ENCODE results near the gene INF2. TPM values are rescaled to one million over a fixed set of nuclear protein-coding genes. Genes with fewer than 3 reads are reported as not detected.

INF2 gene
- total and polyA plus RNA-seq, 2 experiments from 2014 or later, result 36.7 to 75.5 TPM

GRCh38 chr14:104753528-104754212, 64.3 kb downstream of the INF2 start:
- H2AFZ ChIP-seq, result no peak overlapping the region

More at GRCh38 chr14:104753528-104754212, 64.3 kb downstream of the INF2 start:
- Mint-ChIP-seq H3K4me1 (peaks cover 17% of the 10 kb centered on the region), H3K27ac (peak overlapping the region; percentile 79), H3K4me3 (peak overlapping the region; percentile 86), H3K36me3 (ENCODE audit: low read depth) (peaks cover 57% of the 10 kb centered on the region), H3K9me3 (peaks cover 27% of the 10 kb centered on the region), H3K27me3 (ENCODE audit: insufficient read depth, low read depth, poor library complexity) (peaks cover 29% of the 10 kb centered on the region)
- H3K36me3 ChIP-seq (ENCODE audit: insufficient read depth), result peaks cover 5% of the 10 kb centered on the region; the same call in 1 of the 2 replicates
- ATAC-seq (peak; percentile 4), DNase-seq (ENCODE audit: low spot score) (peak; percentile 44)
- H4K20me1 ChIP-seq (replicated peaks; ENCODE audit: insufficient read depth), result peaks cover 11% of the 10 kb centered on the region
- H3K27ac ChIP-seq (ENCODE audit: low read depth), result peak overlapping the region; percentile 86; the same call in 1 of the 2 replicates
- peaks cover 35% of the 10 kb centered on the region for H3K79me2 ChIP-seq (replicated peaks; ENCODE audit: insufficient read depth)
- peaks cover 6% of the 10 kb centered on the region; the same call in 1 of the 2 replicates for H3K4me1 ChIP-seq (ENCODE audit: insufficient read depth)
- H3K4me3 ChIP-seq, result peak overlapping the region; percentile 93
- no peaks in the 10 kb centered on the region for H3F3A ChIP-seq (replicated peaks; ENCODE audit: low read depth)
- no peaks in the 10 kb centered on the region for H3K9me2 ChIP-seq (ENCODE audit: insufficient read depth)
- no peak for TF ChIP-seq ZNF331 (CRISPR knock-in tag; IDR thresholded peaks at IDR 0.05; ENCODE audit: low read depth)
- no peak for TF ChIP-seq ZNF114 (CRISPR knock-in tag; IDR thresholded peaks at IDR 0.05)
- TF ChIP-seq NANOG (IDR thresholded peaks at IDR 0.05; ENCODE audit: borderline replicate concordance), result no peak
- TF ChIP-seq CREB1 (CRISPR knock-in tag; IDR thresholded peaks at IDR 0.05; ENCODE audit: low read depth), result no peak
- no peak for TF ChIP-seq EZH2 (IDR thresholded peaks at IDR 0.05; ENCODE audit: low read depth, unreplicated experiment)
- TF ChIP-seq CTCF (conservative IDR thresholded peaks at IDR 0.05; ENCODE audit: low read depth in 2 of 2), result no peak
- TF ChIP-seq EZH2phosphoT487 (IDR thresholded peaks at IDR 0.05; ENCODE audit: unreplicated experiment), result no peak
- TF ChIP-seq, protein P1, sequence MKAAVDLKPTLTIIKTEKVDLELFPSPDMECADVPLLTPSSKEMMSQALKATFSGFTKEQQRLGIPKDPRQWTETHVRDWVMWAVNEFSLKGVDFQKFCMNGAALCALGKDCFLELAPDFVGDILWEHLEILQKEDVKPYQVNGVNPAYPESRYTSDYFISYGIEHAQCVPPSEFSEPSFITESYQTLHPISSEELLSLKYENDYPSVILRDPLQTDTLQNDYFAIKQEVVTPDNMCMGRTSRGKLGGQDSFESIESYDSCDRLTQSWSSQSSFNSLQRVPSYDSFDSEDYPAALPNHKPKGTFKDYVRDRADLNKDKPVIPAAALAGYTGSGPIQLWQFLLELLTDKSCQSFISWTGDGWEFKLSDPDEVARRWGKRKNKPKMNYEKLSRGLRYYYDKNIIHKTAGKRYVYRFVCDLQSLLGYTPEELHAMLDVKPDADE (IDR thresholded peaks at IDR 0.05), result no peak
- TF ChIP-seq JUNB (IDR thresholded peaks at IDR 0.05; ENCODE audit: unreplicated experiment), result no peak
- TF ChIP-seq STAT1 (IDR thresholded peaks at IDR 0.05; ENCODE audit: unreplicated experiment), result no peak
- no peak for TF ChIP-seq POLR2AphosphoS5 (IDR thresholded peaks at IDR 0.05; ENCODE audit: low read depth)
- TF ChIP-seq, protein P2, sequence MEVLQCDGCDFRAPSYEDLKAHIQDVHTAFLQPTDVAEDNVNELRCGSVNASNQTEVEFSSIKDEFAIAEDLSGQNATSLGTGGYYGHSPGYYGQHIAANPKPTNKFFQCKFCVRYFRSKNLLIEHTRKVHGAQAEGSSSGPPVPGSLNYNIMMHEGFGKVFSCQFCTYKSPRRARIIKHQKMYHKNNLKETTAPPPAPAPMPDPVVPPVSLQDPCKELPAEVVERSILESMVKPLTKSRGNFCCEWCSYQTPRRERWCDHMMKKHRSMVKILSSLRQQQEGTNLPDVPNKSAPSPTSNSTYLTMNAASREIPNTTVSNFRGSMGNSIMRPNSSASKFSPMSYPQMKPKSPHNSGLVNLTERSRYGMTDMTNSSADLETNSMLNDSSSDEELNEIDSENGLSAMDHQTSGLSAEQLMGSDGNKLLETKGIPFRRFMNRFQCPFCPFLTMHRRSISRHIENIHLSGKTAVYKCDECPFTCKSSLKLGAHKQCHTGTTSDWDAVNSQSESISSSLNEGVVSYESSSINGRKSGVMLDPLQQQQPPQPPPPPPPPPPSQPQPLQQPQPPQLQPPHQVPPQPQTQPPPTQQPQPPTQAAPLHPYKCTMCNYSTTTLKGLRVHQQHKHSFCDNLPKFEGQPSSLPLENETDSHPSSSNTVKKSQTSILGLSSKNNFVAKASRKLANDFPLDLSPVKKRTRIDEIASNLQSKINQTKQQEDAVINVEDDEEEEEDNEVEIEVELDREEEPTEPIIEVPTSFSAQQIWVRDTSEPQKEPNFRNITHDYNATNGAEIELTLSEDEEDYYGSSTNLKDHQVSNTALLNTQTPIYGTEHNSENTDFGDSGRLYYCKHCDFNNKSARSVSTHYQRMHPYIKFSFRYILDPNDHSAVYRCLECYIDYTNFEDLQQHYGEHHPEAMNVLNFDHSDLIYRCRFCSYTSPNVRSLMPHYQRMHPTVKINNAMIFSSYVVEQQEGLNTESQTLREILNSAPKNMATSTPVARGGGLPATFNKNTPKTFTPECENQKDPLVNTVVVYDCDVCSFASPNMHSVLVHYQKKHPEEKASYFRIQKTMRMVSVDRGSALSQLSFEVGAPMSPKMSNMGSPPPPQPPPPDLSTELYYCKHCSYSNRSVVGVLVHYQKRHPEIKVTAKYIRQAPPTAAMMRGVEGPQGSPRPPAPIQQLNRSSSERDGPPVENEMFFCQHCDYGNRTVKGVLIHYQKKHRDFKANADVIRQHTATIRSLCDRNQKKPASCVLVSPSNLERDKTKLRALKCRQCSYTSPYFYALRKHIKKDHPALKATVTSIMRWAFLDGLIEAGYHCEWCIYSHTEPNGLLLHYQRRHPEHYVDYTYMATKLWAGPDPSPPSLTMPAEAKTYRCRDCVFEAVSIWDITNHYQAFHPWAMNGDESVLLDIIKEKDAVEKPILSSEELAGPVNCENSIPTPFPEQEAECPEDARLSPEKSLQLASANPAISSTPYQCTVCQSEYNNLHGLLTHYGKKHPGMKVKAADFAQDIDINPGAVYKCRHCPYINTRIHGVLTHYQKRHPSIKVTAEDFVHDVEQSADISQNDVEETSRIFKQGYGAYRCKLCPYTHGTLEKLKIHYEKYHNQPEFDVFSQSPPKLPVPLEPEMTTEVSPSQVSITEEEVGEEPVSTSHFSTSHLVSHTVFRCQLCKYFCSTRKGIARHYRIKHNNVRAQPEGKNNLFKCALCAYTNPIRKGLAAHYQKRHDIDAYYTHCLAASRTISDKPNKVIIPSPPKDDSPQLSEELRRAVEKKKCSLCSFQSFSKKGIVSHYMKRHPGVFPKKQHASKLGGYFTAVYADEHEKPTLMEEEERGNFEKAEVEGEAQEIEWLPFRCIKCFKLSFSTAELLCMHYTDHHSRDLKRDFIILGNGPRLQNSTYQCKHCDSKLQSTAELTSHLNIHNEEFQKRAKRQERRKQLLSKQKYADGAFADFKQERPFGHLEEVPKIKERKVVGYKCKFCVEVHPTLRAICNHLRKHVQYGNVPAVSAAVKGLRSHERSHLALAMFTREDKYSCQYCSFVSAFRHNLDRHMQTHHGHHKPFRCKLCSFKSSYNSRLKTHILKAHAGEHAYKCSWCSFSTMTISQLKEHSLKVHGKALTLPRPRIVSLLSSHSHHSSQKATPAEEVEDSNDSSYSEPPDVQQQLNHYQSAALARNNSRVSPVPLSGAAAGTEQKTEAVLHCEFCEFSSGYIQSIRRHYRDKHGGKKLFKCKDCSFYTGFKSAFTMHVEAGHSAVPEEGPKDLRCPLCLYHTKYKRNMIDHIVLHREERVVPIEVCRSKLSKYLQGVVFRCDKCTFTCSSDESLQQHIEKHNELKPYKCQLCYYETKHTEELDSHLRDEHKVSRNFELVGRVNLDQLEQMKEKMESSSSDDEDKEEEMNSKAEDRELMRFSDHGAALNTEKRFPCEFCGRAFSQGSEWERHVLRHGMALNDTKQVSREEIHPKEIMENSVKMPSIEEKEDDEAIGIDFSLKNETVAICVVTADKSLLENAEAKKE (CRISPR knock-in tag; IDR thresholded peaks at IDR 0.05), result no peak
- no peak for TF ChIP-seq REST (IDR thresholded peaks at IDR 0.05; ENCODE audit: unreplicated experiment)
- peak overlapping the region; percentile 99 for H3K4me2 ChIP-seq
- no peaks in the 10 kb centered on the region for H3K27me3 ChIP-seq (ENCODE audit: insufficient read depth)
